ENCODE measurements around the gene ARFGEF2. TPM values are rescaled to one million over a fixed set of nuclear protein-coding genes. Genes with fewer than 3 reads are reported as not detected.
"Not testable (repeated sequence)": the region's sequence is repeated elsewhere in the genome, so short reads cannot be mapped to it uniquely, and the experiment has no call there.

ARFGEF2 gene
- total and polyA plus RNA-seq, 10 of the 15 experiments (the other 5 are each of a cell fraction or from before 2014, with no cell fraction given): 5.2 to 24.1 (median 17.7) TPM

DNA sequence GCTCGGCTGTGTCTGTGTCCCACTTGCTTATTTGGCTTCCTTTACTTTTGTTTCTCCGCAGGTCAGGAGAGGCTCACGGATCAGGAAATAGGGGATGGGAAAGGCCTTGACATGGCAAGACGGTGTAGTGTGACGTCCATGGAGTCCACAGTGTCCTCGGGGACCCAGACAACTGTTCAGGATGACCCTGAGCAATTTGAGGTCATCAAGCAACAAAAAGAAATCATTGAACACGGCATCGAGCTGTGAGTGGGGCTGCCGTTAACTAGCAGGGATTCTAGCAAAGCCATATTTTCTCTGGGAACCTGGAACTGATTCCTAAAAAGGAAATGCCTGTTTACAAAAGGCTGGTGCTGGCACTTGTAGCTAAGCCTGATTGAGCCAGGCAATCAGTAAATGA is 54.4 kb downstream of the ARFGEF2 start:
- no peak for DNase-seq (ENCODE audit: low read depth, low spot score)
- TF ChIP-seq HDAC2 (IDR thresholded peaks at IDR 0.05) (no peak), MEF2A (IDR thresholded peaks at IDR 0.05; ENCODE audit: insufficient read depth, low read depth, low read length) (no peak), MEF2B (IDR thresholded peaks at IDR 0.05; ENCODE audit: partially characterized antibody, poor library complexity, severe bottlenecking) (no peak), EZH2 (IDR thresholded peaks at IDR 0.05; ENCODE audit: borderline replicate concordance, control insufficient read depth, low read depth, low read length) (no peak), CHD2 (IDR thresholded peaks at IDR 0.05; ENCODE audit: borderline replicate concordance, low read depth, low read length) (no peak), NFYB (IDR thresholded peaks at IDR 0.05; ENCODE audit: insufficient read depth, low read depth, low read length) (no peak), IKZF2 (IDR thresholded peaks at IDR 0.05) (no peak), YBX1 (IDR thresholded peaks at IDR 0.05) (no peak), MTA2 (IDR thresholded peaks at IDR 0.05; ENCODE audit: low read depth) (no peak)
- Histone ChIP-seq H3K4me1 (ENCODE audit: control insufficient read depth, insufficient read depth, low read length) (no peaks in the 10 kb centered on the region), H3K4me2 (ENCODE audit: control insufficient read depth, insufficient read depth) (no peak overlapping the region), H3K79me2 (ENCODE audit: control insufficient read depth, insufficient read depth, low read length) (no peaks in the 10 kb centered on the region), H3K36me3 (ENCODE audit: control insufficient read depth in 2 of 2, insufficient read depth in 2 of 2, low read length in 1 of 2) (peaks cover 0 to 18% of the 10 kb centered on the region in 2 experiments; a peak in 3 of 4 replicates), H3K27me3 (replicated peaks in 1 of 2; ENCODE audit: control insufficient read depth in 2 of 2, insufficient read depth in 2 of 2, low read length in 1 of 2) (no peaks in the 10 kb centered on the region), H3K4me3 (no peak overlapping the region), H3K9me3 (replicated peaks; ENCODE audit: control insufficient read depth, insufficient read depth, low read length) (no peaks in the 10 kb centered on the region), H2AFZ (ENCODE audit: control insufficient read depth, low read depth, low read length) (no peak overlapping the region), H3K9ac (ENCODE audit: control insufficient read depth, insufficient read depth, low read length) (no peak overlapping the region), H3K27ac (ENCODE audit: control insufficient read depth, insufficient read depth) (no peak overlapping the region), H4K20me1 (ENCODE audit: control insufficient read depth, insufficient read depth) (no peaks in the 10 kb centered on the region)
- RAD21 ChIA-PET (ENCODE audit: unreplicated experiment): no interaction called here
- no peak for FAIRE-seq
- CTCF ChIA-PET: no interaction called here
- POLR2A ChIA-PET: no interaction called here
- ATAC-seq: no peak
- SMC1A ChIA-PET (ENCODE audit: uncharacterized antibody, unreplicated experiment): no interaction called here
- WGBS (ENCODE audit: insufficient coverage, insufficient replicate concordance, low lambda C conversion rate, missing lambda C conversion rate): 96% methylated on average over 9 of the region's 9 CpGs
- BruUV-seq (replicated peaks): no TSS peak
- intact Hi-C loops (cut with micrococcal nuclease; ENCODE audit: unreplicated experiment): no loop called here
- in situ Hi-C loops (cut with MboI): no loop called here

DNA sequence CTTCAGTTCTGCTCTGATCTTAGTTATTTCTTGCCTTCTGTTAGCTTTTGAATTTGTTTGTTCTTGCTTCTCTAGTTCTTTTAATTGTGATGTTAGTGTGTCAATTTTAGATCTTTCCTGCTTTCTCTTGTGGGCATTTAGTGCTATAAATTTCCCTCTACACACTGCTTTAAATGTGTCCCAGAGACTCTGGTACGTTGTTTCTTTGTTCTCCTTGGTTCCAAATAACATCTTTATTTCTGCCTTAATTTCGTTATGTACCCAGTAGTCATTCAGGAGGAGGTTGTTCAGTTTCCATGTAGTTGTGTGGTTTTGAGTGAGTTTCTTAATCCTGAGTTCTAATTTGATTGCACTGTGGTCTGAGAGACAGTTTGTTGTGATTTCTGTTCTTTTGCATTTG is 58.5 kb downstream of the ARFGEF2 start:
- H3K4me3 ChIP-seq; H2AFZ ChIP-seq (ENCODE audit: control insufficient read depth, low read depth, low read length); in situ Hi-C loops (cut with MboI); H3K79me2 ChIP-seq (ENCODE audit: control insufficient read depth, insufficient read depth, low read length); POLR2A ChIA-PET; RAD21 ChIA-PET (ENCODE audit: unreplicated experiment); H3K27ac ChIP-seq (ENCODE audit: control insufficient read depth, insufficient read depth); intact Hi-C loops (cut with micrococcal nuclease; ENCODE audit: unreplicated experiment); SMC1A ChIA-PET (ENCODE audit: uncharacterized antibody, unreplicated experiment); BruUV-seq (replicated peaks); H3K4me1 ChIP-seq (ENCODE audit: control insufficient read depth, insufficient read depth, low read length); ATAC-seq; H3K4me2 ChIP-seq (ENCODE audit: control insufficient read depth, insufficient read depth); H3K27me3 ChIP-seq (replicated peaks in 1 of 2; ENCODE audit: control insufficient read depth in 2 of 2, insufficient read depth in 2 of 2, low read length in 1 of 2); FAIRE-seq; H3K9me3 ChIP-seq (replicated peaks; ENCODE audit: control insufficient read depth, insufficient read depth, low read length); H4K20me1 ChIP-seq (ENCODE audit: control insufficient read depth, insufficient read depth); DNase-seq (ENCODE audit: low read depth, low spot score); H3K9ac ChIP-seq (ENCODE audit: control insufficient read depth, insufficient read depth, low read length): not testable (repeated sequence)
- H3K36me3 ChIP-seq (ENCODE audit: control insufficient read depth in 2 of 2, insufficient read depth in 2 of 2, low read length in 1 of 2): peaks cover 9 to 24% of the 10 kb centered on the region in 2 experiments
- CTCF ChIA-PET: interaction anchor here (0.6 to 1.2 kb wide), 2 partner anchors 22 to 1202 kb away, joined by 3 read pairs; no protein-coding TSS in a partner anchor
- 87% methylated on average over 2 of the region's 2 CpGs for WGBS (ENCODE audit: insufficient coverage, insufficient replicate concordance, low lambda C conversion rate, missing lambda C conversion rate)
